ENCODE data around the gene MPIG6B.

The MPIG6B gene

GRCh38 chr6:31721351-31722020 is 1.7 kb upstream of the MPIG6B start, which contains the start of gene LY6G6C:
Gene LY6G6C (minus strand): TSS chr6:31721746. CDS start chr6:31721679, 67 bp downstream.
- DNase-seq (ENCODE audit: low spot score) = no peak

- DNase-seq (ENCODE audit: low spot score) = no peak
Observed at GRCh38 chr6:31722173-31722572, 1.0 kb upstream of the MPIG6B start.

GRCh38 chr6:31723980-31724691 is 963 bp downstream of the MPIG6B start:
- no peak for DNase-seq (ENCODE audit: low spot score)

DNA sequence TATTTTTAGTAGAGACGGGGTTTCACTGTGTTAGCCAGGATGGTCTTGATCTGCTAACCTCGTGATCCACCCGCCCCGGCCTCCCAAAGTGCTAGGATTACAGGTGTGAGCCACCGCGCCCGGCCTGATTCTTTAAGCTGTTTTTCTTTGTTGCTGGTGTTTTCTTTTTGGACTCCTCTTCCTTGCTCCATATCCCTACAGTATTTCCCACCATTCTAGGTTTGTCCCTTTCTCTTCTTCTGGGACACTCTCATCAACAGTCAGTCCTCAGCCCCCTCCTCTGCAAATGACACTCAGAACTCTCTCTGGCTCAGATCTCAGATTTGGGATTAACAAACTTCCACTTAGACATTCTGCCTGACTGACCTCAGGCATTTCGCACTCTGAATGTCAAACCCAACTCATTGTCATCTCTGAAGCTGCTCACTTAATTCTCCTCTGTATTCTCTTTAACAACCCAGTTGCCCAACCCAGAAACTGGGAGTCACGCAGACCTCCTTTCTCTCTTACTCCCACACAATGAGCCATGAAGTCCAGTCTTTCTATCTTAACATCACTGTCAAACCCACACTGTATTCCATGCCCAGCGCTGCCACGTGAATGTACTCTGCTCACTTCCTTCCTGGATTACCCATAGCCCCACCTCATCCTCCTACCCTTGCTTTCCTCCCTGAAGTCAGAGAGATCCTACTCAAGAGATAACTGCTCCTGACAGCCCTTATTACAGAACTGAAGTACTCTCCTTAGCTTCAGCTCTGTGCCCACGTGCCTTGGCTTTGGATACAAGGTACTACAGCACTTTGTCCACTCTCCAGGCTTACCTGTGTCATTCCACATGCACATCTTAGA is 2.6 kb downstream of the MPIG6B start:
- DNase-seq (ENCODE audit: low spot score) = no peak

GRCh38 chr6:31727034-31727716 is 4.0 kb downstream of the MPIG6B start:
- no peak for DNase-seq (ENCODE audit: low spot score)

DNA sequence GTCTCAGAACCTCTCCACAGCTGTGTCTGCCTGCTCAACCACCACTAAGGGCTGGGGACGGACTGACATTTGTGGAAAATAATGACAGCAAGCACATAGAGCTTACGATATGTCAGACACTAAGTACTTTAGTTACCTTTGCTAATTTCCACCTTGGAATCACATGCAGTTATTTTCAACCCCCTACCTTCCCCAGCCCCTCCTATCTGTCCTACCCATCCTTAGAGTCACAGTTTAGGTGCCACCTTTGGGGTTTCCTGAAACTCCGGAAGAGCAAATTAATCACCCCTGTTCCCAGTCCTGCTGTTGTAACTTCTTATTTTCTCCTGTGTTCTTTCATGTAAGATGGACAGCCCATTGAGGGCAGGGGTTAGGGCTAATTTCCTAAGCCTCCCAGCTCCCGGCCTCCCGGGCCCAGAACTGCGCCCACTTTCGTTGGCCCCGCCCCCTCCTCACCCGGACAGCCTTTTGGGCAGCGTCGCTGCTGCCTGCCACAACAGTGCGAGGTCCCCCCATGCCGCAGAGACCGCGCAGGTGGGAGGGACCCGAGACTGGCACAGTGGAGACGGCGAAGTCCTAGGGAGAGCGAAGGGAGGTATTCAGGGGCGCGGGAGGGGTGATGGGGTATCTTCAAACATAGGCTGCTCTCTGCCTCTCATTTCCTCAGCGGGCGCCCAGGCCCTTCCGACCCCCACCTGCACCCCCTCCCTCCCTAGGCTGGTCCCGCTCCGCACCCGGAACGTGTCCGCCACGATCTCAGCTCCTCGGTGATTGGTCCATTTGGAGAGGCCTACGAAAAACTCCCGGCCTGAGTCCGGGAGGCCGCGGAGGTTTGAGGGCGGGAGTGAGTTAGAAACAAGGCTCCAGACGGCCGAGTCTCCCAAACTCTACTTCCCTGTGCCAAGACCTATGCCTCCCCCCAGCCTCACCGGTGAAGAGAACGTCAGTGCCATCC is 4.8 kb downstream of the MPIG6B start:
- DNase-seq (ENCODE audit: low spot score) = peak; percentile 94

- no peak for DNase-seq (ENCODE audit: low spot score)
Observed at GRCh38 chr6:31728767-31729514, 5.8 kb downstream of the MPIG6B start, which contains the start of gene DDAH2. Gene DDAH2 (minus strand): TSS chr6:31729299. CDS start chr6:31729161, 138 bp downstream.

- DNase-seq (ENCODE audit: low spot score) = peak; percentile 85
Observed at GRCh38 chr6:31729515-31729978, 6.4 kb downstream of the MPIG6B start.

- DNase-seq (ENCODE audit: low spot score) = peak; percentile 71
Observed at GRCh38 chr6:31729979-31730630, 6.9 kb downstream of the MPIG6B start.

DNA sequence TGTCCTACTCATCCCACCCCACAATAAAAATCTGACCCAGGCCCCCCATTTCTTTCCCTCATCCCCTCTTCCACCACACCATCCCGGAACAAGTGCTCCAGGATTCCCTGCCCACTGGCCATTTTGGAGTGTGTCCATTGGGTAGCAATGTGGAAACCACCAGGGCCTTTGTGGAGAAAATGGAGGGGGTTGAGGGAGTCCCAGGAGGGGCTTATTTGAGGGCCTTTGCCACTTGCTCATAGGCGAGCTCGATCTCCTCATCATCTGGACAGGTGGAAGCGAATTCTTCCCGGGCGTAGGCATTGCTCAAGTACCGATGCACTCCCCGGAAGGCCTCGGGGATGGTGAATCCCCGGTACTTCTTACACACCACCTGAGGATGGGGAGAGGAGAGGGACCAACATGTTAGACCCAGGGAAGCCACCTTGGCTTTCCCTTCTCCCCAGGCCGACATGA is 7.5 kb downstream of the MPIG6B start:
- no peak for DNase-seq (ENCODE audit: low spot score)

DNA sequence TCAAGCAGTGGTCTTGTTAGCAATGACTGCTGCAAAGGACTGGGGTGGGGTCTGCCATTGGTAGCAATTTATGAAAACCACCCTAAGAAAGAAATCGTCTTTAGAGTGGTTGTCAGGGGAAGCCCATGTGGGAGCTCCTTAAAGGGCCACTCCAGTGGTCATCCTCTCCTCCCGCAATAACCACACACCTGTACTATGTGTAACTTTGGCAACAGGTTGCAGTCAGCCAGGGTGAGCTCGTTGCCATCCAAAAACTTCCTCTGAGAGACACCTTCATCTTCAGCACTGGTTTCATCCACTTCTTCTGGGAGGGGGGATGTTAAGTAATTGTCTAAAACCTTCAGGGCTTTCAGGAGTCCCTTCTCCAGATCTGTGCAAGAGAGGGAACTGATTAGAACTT is 8.9 kb downstream of the MPIG6B start:
- no peak for DNase-seq (ENCODE audit: low spot score)

DNA sequence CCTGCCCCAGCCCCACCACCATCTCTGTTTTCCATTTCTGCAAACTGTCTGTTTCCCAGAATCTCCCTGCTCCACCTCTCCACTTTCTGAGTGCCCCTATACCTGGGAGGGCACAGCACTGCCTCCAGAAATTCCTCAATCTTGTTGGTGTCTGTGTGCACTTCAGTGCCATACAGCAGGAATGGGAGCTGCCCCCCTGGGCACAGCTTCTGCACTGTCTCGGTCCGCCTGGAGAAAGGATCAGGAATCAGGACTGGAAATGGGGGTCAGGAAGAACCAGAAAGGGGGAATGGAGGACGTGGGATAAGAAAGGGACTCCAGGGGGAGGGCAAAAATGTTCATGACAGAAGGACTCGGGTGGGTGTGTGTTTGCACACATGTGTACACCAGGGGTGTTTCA is 10.6 kb downstream of the MPIG6B start:
- DNase-seq (ENCODE audit: low spot score) = no peak

DNA sequence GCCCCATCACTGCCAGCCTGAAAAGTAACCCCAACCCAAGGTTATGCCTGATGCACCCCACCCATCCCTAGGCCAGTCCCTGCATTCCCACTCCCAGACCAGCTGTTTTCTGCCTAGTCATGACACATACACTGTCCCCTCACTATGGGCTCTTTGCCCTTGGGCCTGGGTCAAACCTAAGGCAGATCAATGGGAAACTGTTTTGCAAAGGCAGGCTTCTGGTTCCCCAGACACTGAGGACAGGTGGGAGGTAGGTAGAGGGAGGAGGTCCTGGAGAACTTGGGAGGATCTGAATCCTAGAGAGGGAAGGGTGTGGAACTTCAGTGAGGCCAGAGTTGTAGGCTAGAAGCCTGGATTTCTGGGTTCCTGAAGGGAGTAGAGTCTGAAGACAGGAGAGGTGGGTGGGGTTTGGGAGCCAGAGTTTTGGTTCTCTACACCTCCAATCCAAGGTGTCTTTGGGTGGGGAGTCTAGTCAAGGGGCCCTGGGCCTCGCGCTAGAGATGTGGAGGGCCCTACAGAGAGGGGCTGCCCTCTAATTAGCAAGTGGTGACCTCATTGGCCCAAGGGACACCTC is 11.2 kb downstream of the MPIG6B start:
- DNase-seq (ENCODE audit: low spot score) = no peak

DNA sequence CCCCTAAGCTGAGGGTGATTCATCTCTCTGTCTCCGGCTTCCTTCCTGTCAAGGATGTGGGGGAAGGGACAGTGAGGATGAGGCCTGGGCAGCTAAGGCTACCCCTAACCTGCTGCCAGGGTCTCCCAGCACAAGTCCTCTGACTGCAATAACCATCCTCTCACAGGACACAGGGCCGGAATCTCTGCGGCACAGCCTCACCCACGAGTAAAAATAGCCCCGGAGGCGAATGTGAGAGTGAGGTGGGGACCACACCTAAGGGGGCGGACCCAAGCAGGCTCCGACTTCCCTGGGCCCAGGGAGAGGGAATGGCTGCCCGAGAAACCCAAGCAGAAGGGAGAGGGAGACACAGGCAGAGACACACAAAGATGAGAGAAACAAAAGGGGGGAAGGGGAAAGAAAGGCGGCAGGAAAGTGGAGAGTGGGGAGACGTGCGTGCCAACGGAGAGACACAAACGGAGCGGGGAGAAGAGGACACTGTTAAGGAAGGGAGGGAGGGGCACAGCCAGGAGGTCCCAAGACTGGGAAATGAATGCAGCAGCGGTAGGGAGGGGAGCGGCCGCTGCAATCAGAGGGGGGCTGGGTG is 11.7 kb downstream of the MPIG6B start:
- peak; percentile 63 for DNase-seq (ENCODE audit: low spot score)

GRCh38 chr6:31736021-31736767 is 13.0 kb downstream of the MPIG6B start, which contains the start of gene CLIC1:
Gene CLIC1 (minus strand): TSS chr6:31736530. CDS start chr6:31736300, 230 bp downstream.
- DNase-seq (ENCODE audit: low spot score) = peak; percentile 82

DNA sequence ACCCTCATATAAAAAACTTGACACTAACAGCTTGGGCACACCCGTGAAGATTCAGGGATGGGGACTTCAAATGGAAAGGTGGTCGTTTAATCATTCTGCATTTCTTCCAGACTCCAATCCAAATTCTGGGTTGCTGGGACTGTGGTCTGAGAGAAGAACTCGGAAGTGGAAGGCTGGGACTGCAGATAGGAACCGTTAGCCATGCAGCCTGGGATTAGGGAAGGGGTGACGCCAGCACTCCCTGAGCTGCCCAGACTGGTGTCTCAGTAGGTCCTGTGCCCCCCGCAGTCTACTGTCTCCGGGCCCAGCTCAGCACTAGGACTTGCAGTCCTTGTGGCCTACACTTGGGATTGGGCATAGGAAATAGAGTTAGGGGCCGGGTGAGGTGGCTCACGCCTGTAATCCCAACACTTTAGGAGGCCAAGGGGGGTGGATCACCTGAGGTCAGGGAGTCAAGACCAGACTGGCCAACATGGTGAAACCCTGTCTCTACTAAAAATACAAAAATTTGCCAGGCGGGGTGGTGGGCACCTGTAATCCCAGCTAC is 13.7 kb downstream of the MPIG6B start:
- no peak for DNase-seq (ENCODE audit: low spot score)

DNA sequence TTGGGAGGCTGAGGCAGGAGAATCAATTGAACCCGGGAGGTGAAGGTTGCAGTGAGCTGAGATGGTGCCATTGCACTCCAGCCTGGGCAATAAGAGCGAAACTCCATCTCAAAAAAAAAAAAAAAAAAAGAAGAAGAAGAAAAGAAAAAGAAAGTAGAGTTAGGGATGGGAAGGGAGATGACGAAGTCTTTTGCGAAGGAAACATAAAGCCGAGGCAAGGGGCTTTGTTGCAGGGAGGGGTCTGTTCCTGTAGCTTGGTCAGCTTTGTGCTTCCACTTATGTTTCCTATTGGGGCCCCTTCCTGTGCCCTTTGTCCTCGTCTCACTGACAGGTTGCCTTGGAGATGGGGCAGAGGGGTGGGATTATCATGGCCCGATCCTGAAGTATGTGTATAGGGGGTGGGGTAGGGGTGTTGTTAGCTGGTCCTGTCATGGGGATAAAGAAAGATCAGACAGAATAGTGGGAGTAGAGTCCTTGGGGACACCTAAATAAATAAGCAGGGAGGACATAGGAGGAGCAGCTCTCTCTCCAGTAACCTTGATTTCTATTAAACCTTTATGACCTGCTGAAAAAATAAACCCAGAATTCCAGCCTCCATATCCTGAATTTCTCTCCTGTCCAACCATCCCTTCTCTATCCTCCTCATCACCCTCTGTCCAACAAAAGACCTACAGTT is 14.3 kb downstream of the MPIG6B start:
- DNase-seq (ENCODE audit: low spot score) = no peak

Measured in NAMALWA (cell line).